BLaER1 treated with 17β-estradiol and CSF1 and Interleukin-3, amounts not matched to agents 10 nM and 100 nM (cell line): ENCODE results near the gene GALNT9.
"Not testable (repeated sequence)": the region's sequence is repeated elsewhere in the genome, so short reads cannot be mapped to it uniquely, and the experiment has no call there.

ENCODE experiments used
- H3K27ac ChIP-seq, 11 experiments: shearing (Covaris generic); formaldehyde crosslinking; 2 replicates each; pipeline ENCODE4 v1.8.1; 2022
- H3K27me3 ChIP-seq, 11 experiments: shearing (Covaris generic); formaldehyde crosslinking; 2 replicates each; pipeline ENCODE4 v1.8.1; 2022
- H3K36me3 ChIP-seq, 11 experiments: shearing (Covaris generic); formaldehyde crosslinking; 2 replicates each; pipeline ENCODE4 v1.8.1; 2022
- H3K4me1 ChIP-seq, 10 experiments: shearing (Covaris generic); formaldehyde crosslinking; 2 replicates each; pipeline ENCODE4 v1.8.1; 2022
- H3K4me2 ChIP-seq, 11 experiments: shearing (Covaris generic); formaldehyde crosslinking; 2 replicates each; pipeline ENCODE4 v1.8.1; 2022
- H3K4me3 ChIP-seq, 10 experiments: shearing (Covaris generic); formaldehyde crosslinking; 2 replicates each; pipeline ENCODE4 v1.8.1; 2022
- H3K9ac ChIP-seq, 11 experiments: shearing (Covaris generic); formaldehyde crosslinking; 2 replicates each; pipeline ENCODE4 v1.8.1; 2022
- H3K9me3 ChIP-seq, 11 experiments: shearing (Covaris generic); formaldehyde crosslinking; replicated peaks in 1 of 11; 2 replicates each; pipeline ENCODE4 v1.8.1; 2022
- H4K20me1 ChIP-seq, 11 experiments: shearing (Covaris generic); formaldehyde crosslinking; 2 replicates each; pipeline ENCODE4 v1.8.1; 2022
- Cebpa-rat ChIP-seq, 11 experiments: shearing (Covaris generic); IDR thresholded peaks; 2 replicates each; pipeline ENCODE4 v1.8.1; 2022

Gene GALNT9

GRCh38 chr12:132222808-132223173, 106.6 kb downstream of the GALNT9 start:
- no peaks in the 10 kb centered on the region for H3K36me3 ChIP-seq

GRCh38 chr12:132222096-132222807, 107.1 kb downstream of the GALNT9 start:
- H4K20me1 ChIP-seq: no peaks in the 10 kb centered on the region
- peak in 9 of 11 experiments; percentile 68 to 99 (median 97); a peak in 18 of 22 replicates for TF ChIP-seq Cebpa-rat (IDR thresholded peaks at IDR 0.05)
- H3K27me3 ChIP-seq: 0 out of 22 replicates have a peak, but pooled peaks cover 0 to 9% (median 0%) of the 10 kb centered on the region in 11 experiments
- no peak overlapping the region for H3K4me3 ChIP-seq
- H3K4me1 ChIP-seq: peaks cover 32 to 73% (median 60%) of the 10 kb centered on the region in 10 experiments
- H3K4me2 ChIP-seq: peak overlapping the region; percentile 50 to 83 (median 73)
- H3K36me3 ChIP-seq: no peaks in the 10 kb centered on the region
- H3K9ac ChIP-seq: peak overlapping the region in 9 of 11 experiments; percentile 54 to 85 (median 76); a peak in 18 of 22 replicates
- peaks cover 0 to 15% (median 5%) of the 10 kb centered on the region in 11 experiments; a peak in 12 of 22 replicates for H3K9me3 ChIP-seq
- H3K27ac ChIP-seq: peak overlapping the region in 10 of 11 experiments; percentile 1 to 98 (median 92); a peak in 18 of 22 replicates

More at GRCh38 chr12:132222808-132223173, 106.6 kb downstream of the GALNT9 start:
- Histone ChIP-seq H3K9ac (peak overlapping the region in 9 of 11 experiments; percentile 54 to 83 (median 72); a peak in 16 of 22 replicates), H3K9me3 (peaks cover 0 to 15% (median 5%) of the 10 kb centered on the region in 11 experiments; a peak in 12 of 22 replicates), H3K27ac (peak overlapping the region in 9 of 11 experiments; percentile 66 to 98 (median 93); a peak in 19 of 22 replicates), H3K4me3 (no peak overlapping the region), H4K20me1 (no peaks in the 10 kb centered on the region), H3K4me2 (peak overlapping the region in 10 of 11 experiments; percentile 25 to 83 (median 72); a peak in 18 of 22 replicates), H3K4me1 (peaks cover 37 to 78% (median 65%) of the 10 kb centered on the region in 10 experiments), H3K27me3 (peaks cover 0 to 11% (median 0%) of the 10 kb centered on the region in 11 experiments; a peak in 3 of 22 replicates)
- no peak for TF ChIP-seq Cebpa-rat (IDR thresholded peaks at IDR 0.05)

GRCh38 chr12:132219761-132220160, 109.6 kb downstream of the GALNT9 start:
- H3K27me3 ChIP-seq, H3K36me3 ChIP-seq, H4K20me1 ChIP-seq: not testable (repeated sequence)
- Histone ChIP-seq H3K4me2 (peak overlapping the region; percentile 50 to 88 (median 77)), H3K9me3 (peaks cover 0 to 10% (median 5%) of the 10 kb centered on the region in 11 experiments; a peak in 12 of 22 replicates), H3K9ac (peak overlapping the region in 7 of 11 experiments; percentile 7 to 61 (median 36); a peak in 8 of 22 replicates), H3K4me3 (0 out of 20 replicates have a peak overlapping the region, but pooled peaks of 1 of the 10 experiments have one; percentile 15), H3K4me1 (peaks cover 26 to 50% (median 45%) of the 10 kb centered on the region in 10 experiments), H3K27ac (peak overlapping the region in 8 of 11 experiments; percentile 20 to 70 (median 58); a peak in 15 of 22 replicates)

- Histone ChIP-seq H3K27me3 (0 out of 22 replicates have a peak, but pooled peaks cover 0 to 9% (median 0%) of the 10 kb centered on the region in 11 experiments), H3K9ac (peak overlapping the region in 6 of 11 experiments; percentile 22 to 61 (median 47); a peak in 8 of 22 replicates), H3K4me3 (0 out of 20 replicates have a peak overlapping the region, but pooled peaks of 1 of the 10 experiments have one; percentile 15), H4K20me1 (no peaks in the 10 kb centered on the region), H3K27ac (peak overlapping the region in 8 of 11 experiments; percentile 20 to 70 (median 58); a peak in 14 of 22 replicates), H3K4me2 (peak overlapping the region; percentile 50 to 88 (median 77)), H3K4me1 (peaks cover 26 to 54% (median 48%) of the 10 kb centered on the region in 10 experiments), H3K36me3 (no peaks in the 10 kb centered on the region), H3K9me3 (peaks cover 0 to 10% (median 5%) of the 10 kb centered on the region in 11 experiments; a peak in 12 of 22 replicates)
- TF ChIP-seq Cebpa-rat (IDR thresholded peaks at IDR 0.05): no peak
Measured at GRCh38 chr12:132219323-132219722, 110.1 kb downstream of the GALNT9 start.

GRCh38 chr12:132218915-132219314, 110.5 kb downstream of the GALNT9 start:
- Histone ChIP-seq H3K9ac (peak overlapping the region in 6 of 11 experiments; percentile 0 to 61 (median 47); a peak in 8 of 22 replicates), H3K27ac (peak overlapping the region in 6 of 11 experiments; percentile 23 to 70 (median 64); a peak in 9 of 22 replicates), H3K4me1 (peaks cover 26 to 58% (median 52%) of the 10 kb centered on the region in 10 experiments), H3K4me2 (peak overlapping the region; percentile 50 to 88 (median 77)), H4K20me1 (no peaks in the 10 kb centered on the region), H3K36me3 (no peaks in the 10 kb centered on the region), H3K27me3 (0 out of 22 replicates have a peak, but pooled peaks cover 0 to 9% (median 0%) of the 10 kb centered on the region in 11 experiments), H3K9me3 (peaks cover 0 to 10% (median 5%) of the 10 kb centered on the region in 11 experiments; a peak in 12 of 22 replicates), H3K4me3 (no peak overlapping the region)
- TF ChIP-seq Cebpa-rat (IDR thresholded peaks at IDR 0.05): no peak

- Histone ChIP-seq H3K36me3 (no peaks in the 10 kb centered on the region), H3K9ac (peak overlapping the region in 5 of 11 experiments; percentile 0 to 61 (median 29); a peak in 3 of 22 replicates), H3K4me1 (peaks cover 26 to 61% (median 55%) of the 10 kb centered on the region in 10 experiments), H3K27me3 (0 out of 22 replicates have a peak, but pooled peaks cover 0 to 9% (median 0%) of the 10 kb centered on the region in 11 experiments), H3K27ac (peak overlapping the region in 1 of 11 experiments; percentile 70; a peak in 5 of 22 replicates), H3K9me3 (peaks cover 0 to 10% (median 5%) of the 10 kb centered on the region in 11 experiments; a peak in 12 of 22 replicates), H3K4me3 (no peak overlapping the region), H4K20me1 (no peaks in the 10 kb centered on the region), H3K4me2 (peak overlapping the region; percentile 50 to 88 (median 77))
- no peak for TF ChIP-seq Cebpa-rat (IDR thresholded peaks at IDR 0.05)
Measured at GRCh38 chr12:132218527-132218875, 110.9 kb downstream of the GALNT9 start.

- no peak for TF ChIP-seq Cebpa-rat (IDR thresholded peaks at IDR 0.05)
- Histone ChIP-seq H3K9ac (peak overlapping the region in 3 of 11 experiments; percentile 22 to 58 (median 29); a peak in 3 of 22 replicates), H3K4me1 (peaks cover 25 to 63% (median 58%) of the 10 kb centered on the region in 10 experiments), H3K27me3 (0 out of 22 replicates have a peak, but pooled peaks cover 0 to 9% (median 0%) of the 10 kb centered on the region in 11 experiments), H3K4me2 (peak overlapping the region in 10 of 11 experiments; percentile 50 to 88 (median 77); a peak in 19 of 22 replicates), H3K9me3 (peaks cover 0 to 10% (median 5%) of the 10 kb centered on the region in 11 experiments; a peak in 12 of 22 replicates), H4K20me1 (no peaks in the 10 kb centered on the region), H3K4me3 (no peak overlapping the region), H3K36me3 (no peaks in the 10 kb centered on the region), H3K27ac (no peak overlapping the region)
Measured at GRCh38 chr12:132217800-132218526, 111.4 kb downstream of the GALNT9 start.

GRCh38 chr12:132217371-132217770, 112.0 kb downstream of the GALNT9 start:
- no peak overlapping the region for H3K9ac ChIP-seq
- no peak overlapping the region for H3K27ac ChIP-seq
- H3K4me2 ChIP-seq: no peak overlapping the region
- H3K36me3 ChIP-seq: no peaks in the 10 kb centered on the region
- H3K4me1 ChIP-seq: peaks cover 20 to 65% (median 54%) of the 10 kb centered on the region in 10 experiments
- no peaks in the 10 kb centered on the region for H4K20me1 ChIP-seq
- peaks cover 0 to 10% (median 5%) of the 10 kb centered on the region in 11 experiments; a peak in 12 of 22 replicates for H3K9me3 ChIP-seq
- H3K4me3 ChIP-seq: no peak overlapping the region
- no peak for TF ChIP-seq Cebpa-rat (IDR thresholded peaks at IDR 0.05)
- 0 out of 22 replicates have a peak, but pooled peaks cover 0 to 9% (median 0%) of the 10 kb centered on the region in 11 experiments for H3K27me3 ChIP-seq
